Fibroblast of skin of right quadriceps (primary cell): ENCODE data around the gene CD33.
"Not testable (repeated sequence)": the region's sequence is repeated elsewhere in the genome, so short reads cannot be mapped to it uniquely, and the experiment has no call there.

Experiments
- DNase-seq: peaks from one replicate; pipeline ENCODE4 v3.0.0-alpha.2; 2013

The CD33 gene

DNA sequence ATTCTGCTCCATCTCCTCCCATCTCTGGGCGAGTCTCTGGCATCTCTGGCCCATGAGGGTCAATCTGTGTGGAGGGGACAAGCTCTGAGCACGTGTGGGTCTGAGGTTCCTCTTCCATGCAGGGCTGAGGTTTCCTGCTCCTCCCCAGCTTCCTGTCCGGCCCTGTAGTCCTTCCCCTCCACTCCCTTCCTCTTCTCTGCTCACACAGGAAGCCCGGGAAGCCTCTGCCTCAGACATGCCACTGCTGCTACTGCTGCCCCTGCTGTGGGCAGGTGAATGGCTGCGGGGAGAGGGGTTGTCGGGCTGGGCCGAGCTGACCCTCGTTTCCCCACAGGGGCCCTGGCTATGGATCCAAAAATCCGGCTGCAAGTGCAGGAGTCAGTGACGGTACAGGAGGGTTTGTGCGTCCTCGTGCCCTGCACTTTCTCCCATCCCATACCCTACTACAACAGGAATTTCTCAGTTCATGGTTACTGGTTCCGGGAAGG, 14.0 kb upstream of the CD33 start:
- DNase-seq, result not testable (repeated sequence)

DNA sequence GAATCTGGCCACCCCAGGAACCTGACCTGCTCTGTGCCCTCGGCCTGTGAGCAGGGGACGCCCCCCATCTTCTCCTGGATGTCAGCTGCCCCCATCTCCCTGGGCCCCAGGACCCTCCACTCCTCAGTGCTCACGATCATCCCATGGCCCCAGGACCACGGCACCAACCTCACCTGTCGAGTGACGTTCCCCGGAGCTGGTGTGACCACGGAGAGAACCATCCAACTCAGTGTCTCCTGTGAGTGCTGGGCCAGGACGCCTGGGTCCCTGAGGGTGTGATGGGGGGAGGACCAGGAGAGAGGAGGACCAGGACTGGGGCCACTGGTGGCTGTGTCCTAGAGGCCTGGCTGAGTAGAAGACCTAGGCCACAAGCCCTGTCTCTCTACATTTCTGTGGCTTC, 13.0 kb upstream of the CD33 start:
- DNase-seq, result no peak

DNA sequence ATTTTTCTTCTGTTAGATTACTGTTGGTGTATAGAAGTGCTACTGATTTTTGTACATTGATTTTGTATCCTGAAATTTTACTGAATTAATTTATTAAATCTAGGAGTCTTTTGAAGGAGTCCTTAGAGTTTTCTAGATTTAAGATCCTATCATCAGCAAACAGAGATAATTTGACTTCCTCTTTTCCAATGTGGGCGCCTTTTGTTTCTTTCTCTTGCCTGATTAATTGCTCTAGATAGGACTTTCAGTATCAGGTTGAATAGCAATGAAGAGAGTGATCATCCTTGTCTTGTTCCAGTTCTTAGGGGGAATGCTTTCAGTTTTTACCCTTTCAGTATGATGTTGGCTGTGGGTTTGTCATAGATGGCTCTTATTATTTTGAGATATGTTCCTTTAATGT, 5.6 kb upstream of the CD33 start:
- DNase-seq, result no peak

DNA sequence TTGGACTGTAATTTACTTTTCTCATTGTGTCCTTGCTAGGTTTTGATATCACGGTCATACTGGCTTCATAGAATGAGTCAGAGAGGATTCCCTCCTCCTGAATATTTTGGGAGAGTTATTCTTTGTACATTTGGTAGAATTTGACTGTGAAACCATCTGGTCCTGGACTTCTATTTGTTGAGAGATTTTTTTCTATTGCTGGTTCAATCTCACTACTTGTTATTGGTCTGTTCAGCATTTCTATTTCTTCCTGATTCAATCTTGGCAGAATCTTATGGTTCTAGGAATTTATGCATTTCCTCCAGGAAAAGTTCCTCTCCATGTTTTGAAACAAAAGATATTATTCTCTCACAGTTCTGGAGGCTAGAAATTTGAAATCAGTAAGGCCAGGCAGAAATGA, 4.9 kb upstream of the CD33 start:
- DNase-seq, result no peak

DNA sequence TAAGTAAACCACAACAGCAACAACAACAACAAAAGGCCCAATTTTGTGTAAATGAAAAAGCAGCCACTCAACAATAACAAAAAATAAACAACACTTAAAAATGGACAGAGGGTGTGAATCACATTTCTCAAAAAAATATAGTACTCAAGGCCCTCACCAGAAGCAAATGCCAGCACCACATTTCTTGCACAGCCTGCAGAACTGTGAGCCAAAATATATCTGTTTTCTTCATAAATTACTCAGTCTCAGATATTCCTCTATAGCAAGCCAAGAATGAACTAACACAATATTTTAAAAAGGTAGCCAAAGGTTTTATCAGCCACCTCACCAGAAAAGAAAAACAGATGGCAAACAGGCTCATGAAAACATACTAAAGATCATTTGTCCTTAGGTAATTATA, 3.9 kb upstream of the CD33 start:
- DNase-seq, result no peak

DNA sequence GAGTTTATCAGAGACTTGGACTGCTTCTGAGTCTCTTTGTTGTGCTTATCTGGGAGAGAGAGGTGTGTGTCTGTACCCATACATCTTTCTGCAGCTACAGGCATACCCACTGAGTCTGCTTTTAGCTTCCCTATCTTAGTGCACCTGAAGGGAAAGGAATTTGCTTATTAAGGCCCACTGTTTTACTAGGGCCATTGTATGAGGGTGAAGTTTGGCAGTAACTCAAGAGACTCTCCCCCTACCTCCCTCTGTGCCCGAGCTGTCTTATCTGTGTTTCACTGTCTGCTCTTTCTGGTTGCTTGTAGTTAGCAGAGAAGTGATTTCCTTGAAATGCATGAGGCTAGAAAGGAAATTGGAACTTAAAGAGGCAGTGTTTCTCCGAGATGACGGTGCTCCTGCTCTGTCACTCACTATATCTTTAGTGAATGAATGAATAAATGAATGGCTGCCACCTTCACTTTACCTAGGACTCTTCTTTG, 678 bp upstream of the CD33 start:
- no peak for DNase-seq

DNA sequence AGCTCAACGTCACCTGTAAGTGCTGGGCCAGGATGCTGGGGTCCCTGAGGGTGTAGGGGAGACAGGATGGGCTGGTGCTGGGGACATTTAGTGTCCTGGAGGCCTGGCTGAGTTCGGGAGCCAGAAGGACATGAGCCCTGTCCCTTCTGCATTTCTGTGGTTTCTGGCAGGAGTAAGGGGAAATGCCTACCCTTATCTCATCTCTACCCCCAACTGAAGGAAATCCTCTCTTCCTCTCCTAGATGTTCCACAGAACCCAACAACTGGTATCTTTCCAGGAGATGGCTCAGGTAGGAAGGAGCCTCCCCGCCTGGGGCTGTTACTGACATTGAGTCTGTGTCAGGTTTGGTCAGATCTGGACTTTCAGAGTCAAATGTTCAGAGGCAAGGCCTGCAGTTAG, 1.2 kb downstream of the CD33 start:
- DNase-seq, result no peak

DNA sequence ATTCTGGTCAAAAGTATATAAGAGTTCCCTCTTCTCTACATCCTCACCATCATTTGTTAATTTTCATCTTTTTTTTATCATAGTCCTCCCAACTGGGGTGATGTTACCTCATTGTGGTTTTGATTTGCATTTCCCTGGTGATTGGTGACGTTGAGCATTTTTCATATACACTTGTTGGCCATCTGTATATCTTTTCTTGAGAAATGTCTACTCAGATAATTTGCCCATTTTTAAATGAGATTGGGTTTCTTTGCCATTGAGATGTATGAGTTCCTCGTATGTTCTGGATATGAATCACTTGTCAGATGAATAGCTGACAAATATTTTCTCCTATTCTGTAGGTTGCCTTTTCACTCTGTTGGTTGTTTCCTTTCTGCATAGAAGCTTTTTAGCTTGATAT, 2.4 kb downstream of the CD33 start:
- no peak for DNase-seq

DNA sequence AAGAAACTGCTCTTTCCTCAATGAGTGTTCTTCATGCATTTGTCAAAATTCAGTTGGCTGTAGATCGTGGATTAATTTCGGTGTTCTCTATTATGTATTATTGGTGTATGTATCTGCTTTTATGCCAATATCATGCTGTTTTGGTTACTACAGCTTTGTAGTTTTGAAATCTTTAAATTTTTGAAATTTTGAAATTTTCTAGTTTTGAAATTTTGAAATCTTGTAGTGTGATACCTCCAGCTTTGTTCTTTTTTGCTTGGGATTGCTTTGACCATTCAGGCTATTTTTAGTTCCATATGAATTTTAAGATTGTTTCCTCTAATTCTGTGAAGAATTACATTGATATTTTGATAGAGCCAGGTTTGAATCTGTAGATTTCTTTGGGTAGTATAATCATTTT, 3.1 kb downstream of the CD33 start:
- DNase-seq, result no peak

DNA sequence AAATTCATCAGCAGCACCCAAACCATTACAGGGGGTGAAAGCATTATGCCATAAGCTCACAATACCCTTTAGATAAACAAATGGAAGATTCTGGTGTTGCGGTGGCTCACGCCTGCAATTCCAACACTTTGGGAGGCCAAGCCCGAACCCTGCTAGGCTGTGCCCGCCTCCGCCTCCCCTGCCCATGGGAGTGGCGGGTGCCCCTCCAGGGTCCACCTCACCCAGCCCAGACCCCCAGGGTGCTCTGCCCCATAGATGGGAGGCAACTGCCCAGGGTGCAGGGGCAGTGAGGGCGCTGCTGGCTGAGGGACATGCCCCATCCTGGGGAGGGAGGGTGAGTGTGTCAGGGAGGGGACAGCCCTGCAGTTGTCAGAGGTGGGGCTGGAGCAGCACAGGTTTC, 16.0 kb downstream of the CD33 start:
- no peak for DNase-seq

DNA sequence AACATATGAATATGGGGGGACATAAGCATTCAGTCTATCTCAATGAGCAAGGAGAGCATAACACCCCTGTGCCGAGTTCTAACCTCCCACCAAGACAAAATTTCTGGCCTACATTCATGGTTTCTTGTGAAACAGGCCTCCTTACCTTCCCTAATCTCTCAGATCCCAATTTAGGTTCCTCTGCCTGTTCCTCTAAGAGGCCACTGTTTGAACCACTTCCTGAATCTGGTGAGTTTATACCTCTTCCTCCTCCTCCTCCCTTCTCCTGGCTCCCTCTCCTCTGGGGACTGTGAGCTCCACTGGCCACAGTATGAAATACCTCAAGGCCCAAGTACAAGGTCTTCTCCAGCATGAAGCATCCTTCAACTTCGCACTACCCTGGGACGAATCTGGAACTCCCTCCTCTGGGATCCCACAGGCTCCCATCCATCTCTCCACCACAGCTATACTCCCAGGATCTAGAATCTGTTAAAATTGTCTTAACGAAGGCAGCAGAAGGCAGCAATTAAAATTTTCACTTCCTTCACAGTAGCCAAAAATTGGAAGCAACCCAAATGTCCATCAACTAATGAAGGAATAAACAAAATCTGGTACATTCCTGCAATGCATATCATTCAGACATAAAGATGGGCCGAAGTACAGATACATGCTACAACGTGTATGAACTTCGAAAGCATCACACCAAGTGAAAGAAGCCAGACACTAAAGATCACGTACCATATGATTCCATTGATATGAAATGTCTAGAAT, 18.2 kb downstream of the CD33 start:
- no peak for DNase-seq

DNA sequence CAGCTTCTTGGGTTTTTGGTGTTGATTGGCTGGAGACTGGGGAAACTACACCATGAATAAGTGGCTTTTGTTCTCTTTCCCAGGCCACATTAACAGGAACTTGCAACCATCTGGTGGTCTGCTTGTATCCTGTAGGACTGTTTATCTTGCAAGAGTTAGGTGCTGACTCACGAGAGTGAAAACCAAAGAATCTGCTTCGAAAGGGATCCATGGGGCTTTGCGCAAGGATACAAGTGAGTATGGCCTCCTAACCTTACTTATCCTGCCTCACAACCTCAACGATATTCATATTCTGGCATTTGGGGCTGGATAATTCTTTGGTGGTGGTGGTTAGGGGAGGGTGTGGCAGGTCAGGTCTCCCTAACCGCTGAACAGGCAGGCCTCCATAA, 21.3 kb downstream of the CD33 start:
- no peak for DNase-seq

DNA sequence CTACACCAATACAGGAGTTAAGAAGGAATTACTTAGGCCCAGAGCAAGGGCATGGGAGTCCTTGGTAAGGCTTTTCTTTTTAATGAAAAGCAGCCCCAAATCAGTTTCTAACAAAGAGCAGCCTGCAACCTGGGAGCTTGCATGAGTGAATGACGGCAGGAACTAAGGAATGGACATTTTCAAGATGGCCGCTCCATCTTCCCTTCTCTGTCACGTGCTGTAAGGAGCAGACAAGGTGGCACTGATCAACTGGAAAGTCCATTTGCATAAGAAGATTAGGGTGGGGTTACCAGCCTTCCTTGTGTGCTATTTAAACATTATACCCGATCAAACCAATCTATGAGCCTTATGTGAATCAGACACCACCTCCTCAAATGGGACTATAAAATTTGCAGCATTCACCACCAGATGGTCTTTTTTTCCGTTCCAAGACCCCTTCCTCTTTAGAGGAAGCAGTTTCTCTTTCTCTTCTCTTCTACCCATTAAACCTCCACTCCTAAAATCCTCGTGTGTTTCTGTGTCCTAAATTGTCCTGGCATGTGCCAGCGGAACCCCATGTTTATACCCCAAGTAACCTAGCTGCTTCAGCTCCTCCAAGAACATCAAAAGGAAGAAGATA, 23.2 kb downstream of the CD33 start:
- DNase-seq, result no peak

DNA sequence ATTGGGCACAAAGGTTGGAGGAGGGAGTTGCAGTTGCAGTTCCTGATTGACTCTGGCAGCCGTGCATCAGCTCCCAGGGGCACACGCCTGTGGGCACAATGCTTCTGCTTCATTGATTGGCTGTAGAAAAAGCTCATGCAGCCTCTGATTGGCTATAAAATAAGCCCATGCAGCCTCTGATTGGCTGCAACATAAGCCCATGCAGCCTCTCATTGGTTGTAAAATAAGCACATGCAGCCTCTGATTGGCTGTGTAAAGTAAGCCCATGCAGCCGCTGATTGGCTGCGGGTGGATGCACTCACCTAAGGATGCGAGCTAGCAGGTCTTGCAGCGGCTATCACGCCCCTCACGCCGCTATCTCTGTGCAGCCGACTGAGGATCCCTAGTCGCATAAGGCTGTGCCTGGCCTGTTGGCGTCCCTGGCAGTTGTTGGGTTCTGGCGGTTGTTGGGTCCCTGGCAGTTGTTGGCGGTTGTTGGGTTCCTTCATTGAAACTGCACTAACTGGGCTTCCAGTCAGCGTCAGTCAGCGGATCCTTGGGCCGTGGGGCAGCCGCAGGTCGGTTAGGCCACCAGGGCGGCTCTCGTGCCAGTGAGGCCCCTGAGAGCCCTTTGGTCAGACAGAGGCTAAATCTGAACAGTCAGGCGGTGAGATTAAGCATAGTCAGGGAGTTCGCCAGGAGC, 26.0 kb downstream of the CD33 start, which contains the start of gene SIGLECL1:
Gene SIGLECL1 (plus strand): TSS at position 295 of the 682 bp plus-strand sequence. CDS start 12,993 bp downstream, outside the sequence.
- DNase-seq, result no peak

DNA sequence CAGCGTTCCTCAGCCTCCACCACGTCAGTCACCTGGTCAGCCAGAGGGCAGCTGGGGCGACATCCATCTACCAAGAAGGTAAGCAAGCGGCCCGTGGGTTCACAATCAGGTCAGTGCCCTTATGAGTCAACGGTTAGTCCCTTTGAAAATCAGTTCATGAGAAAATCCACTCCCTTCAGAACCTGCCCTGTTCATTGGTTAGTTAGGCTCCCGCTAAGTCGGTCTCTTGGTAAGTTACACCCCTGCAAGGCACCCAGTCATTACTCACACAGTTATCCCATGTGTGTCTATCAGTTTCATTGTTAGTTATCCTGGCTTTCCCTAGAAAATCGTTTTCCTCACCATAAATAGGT, 26.6 kb downstream of the CD33 start:
- no peak for DNase-seq

DNA sequence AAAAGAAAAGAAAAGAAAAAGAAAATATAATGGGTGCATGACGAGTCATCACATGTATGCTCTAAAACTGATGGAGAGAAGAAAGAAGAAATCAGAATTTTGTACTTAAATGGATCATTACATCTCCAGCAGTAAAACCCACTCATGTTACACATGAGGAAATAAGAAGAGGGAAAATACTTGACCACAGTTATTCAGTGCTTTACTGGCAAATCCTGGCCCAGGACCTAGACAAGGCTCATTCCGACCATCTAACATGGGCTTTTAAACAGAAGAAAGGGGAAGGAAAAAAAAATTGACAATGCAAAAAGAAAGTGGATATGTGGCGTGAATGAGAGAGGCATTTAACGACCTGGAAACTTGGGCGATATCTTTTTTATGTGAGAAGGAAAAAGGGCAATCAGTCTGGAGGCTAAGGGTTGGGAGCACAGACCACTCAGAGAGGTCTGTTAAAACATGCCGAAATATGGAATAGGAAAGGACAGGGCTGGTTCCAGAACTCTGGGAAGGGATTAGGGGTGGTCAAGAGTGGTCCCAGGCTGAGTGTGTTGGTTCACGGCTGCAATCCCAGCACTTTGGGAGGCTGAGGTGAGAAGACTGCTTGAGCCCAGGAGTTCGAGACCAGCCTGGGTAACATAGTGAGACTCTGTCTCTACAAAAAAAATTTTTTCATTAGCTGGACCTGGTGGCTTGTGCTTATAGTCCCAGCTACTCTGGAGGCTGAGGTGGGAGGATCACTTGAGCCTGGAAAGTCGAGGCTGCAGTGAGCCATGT, 27.6 kb downstream of the CD33 start:
- no peak for DNase-seq

DNA sequence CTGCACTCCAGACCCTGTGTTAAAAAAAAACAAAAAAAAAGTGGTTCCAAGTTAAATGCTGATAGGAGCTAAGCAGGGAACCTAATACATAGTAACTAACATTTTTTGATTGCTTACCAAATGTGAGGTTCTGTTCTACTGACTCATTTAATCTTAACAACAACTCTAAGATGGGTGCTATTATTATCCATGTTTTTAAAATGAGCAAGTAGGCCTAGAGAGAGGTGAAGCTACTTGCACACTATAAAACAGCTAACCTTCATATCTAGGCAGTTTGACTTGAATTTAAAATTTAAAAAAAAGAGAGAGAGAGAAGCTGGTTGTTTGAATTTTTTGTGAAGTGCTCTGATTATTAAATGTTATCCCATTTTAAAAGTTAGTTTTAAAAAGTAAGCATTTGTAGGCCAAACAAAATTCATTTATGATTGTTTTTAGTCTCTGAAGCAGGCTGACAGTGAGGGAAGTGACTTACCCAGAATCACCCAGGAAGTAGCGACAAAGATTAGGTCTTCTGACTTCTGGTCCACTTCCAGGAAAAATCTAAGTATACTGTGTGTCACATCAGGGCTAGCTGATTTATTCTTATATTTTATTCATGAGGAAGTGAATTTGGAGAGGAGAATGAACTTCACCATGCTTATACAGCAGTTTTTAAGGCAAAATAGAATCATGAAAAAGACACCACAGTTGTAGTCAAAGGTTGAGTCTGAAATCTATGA, 28.4 kb downstream of the CD33 start:
- no peak for DNase-seq

DNA sequence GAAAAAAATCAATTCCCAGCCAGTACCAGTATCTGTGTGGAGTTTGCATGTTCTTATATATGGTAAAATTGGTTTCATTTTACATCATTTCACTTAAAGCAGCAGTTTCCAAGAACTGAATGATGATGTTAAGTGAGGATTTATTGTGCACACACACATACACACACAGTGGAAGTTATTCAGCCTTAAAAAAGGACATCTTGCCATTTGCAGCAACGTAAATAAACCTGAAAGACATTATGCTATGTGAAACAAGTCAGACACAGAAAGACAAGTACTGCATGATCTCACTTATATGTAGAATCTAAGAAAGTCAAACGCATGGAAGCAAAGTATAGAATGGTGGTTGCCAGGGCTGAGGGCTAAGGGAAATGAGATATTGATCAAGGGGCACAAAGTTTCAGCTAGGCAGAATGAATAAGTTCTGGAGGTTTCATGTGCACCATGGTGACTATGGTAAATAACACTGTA, 31.3 kb downstream of the CD33 start:
- DNase-seq, result no peak

DNA sequence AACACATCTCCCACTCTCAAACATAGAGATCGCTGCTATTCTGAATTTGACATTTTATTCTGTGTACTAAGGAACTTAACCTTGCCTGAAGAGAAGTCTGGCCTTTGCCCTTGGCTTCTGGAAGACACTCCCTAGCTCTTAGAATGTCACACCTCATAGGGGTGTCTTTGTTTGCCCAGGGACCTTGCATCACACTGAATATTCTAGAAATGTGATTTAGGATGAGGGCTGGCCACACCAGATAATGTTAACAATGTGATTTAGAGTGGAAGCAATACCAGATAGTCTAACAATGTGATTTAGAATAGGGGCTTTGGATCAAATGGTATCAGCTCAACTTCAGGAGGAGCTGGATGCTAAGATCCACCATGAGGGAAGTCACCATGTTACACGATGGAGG, 32.6 kb downstream of the CD33 start:
- DNase-seq, result no peak

DNA sequence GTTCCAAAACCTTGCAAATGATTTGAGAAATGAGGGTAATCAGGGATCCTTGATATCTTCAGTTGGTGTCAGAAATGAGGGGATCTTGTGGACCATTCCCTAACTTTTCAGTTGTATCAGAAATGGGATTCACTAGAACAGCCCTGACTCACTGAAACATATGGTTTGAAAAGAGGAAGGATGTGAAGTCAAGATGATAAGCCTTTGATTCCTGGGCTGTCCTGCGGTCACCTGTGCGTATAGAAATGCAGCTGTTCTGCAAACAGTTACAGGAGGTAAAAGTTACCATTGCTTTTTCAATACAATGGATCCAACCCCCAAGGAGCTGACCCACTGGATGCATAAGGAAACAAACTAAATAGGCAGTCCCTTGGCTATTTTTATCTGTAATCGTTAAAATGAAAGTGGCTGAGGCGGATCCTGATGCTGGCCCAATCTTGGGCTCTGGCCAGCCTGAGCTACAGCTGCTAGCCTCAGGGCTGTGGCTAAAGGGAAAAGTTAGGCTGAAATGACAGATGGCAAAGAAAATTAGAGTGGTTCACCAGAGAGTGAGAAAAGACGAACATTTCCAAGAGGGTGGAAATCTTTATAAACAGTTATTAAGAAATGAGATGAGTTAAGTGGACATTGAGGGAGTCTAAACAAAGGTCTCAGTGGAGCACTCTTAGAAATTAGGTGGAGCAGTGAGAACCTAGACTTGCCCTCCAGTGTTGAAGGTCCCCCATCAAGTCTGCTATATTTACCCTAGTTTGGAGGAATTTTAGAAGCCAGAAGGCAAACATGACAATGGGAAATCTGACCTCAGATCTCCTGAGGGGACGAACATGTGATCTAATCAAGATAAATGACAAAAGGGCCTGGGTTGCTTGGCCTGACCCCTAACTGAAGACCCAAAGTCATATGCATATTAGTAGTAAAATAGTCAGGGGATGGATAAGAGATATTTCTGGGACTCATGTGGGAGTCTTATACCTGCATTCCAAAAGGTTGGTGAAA, 33.6 kb downstream of the CD33 start:
- DNase-seq, result no peak
